GM23338 (cell line): ENCODE results near the gene PLET1. TPM values are rescaled to one million over a fixed set of nuclear protein-coding genes. Genes with fewer than 3 reads are reported as not detected.
A peak's percentile ranks its signal among the peaks of the same experiment; 100 is the strongest.

Source experiments
- ATAC-seq: fragments of 200-7000 bp; cut with Tn5 transposase; 3 replicates; pipeline ENCODE4 v1.9.1; 2020
- DNase-seq: peaks from one replicate; pipeline ENCODE4 v3.0.0-alpha.2; 2015; ENCODE audit warnings: low spot score
- H2AFZ ChIP-seq: fragments of 200-600 bp; sonication (generic); 2 replicates; pipeline ENCODE4 v1.8.0; 2016; ENCODE audit warnings: antibody characterized with exemption, mild to moderate bottlenecking, moderate library complexity
- H3F3A ChIP-seq: fragments of 200-600 bp; sonication (generic); replicated peaks from 2 replicates; pipeline ENCODE4 v1.8.0; 2017; ENCODE audit warnings: antibody characterized with exemption, mixed run types, low read depth
- H3K27ac ChIP-seq: fragments of 200-600 bp; sonication (generic); 2 replicates; pipeline ENCODE4 v1.6.1; 2016; ENCODE audit warnings: low read depth
- H3K27me3 ChIP-seq: fragments of 200-600 bp; sonication (generic); 2 replicates; pipeline ENCODE4 v1.8.0; 2016; ENCODE audit warnings: mild to moderate bottlenecking, mixed run types, moderate library complexity; ENCODE audit not compliant: insufficient read depth
- H3K36me3 ChIP-seq: fragments of 200-600 bp; sonication (generic); 2 replicates; pipeline ENCODE4 v1.8.0; 2016; ENCODE audit warnings: mild to moderate bottlenecking; ENCODE audit not compliant: insufficient read depth
- H3K4me1 ChIP-seq: fragments of 200-600 bp; sonication (generic); 2 replicates; pipeline ENCODE4 v1.8.0; 2016; ENCODE audit warnings: mild to moderate bottlenecking, moderate library complexity; ENCODE audit not compliant: insufficient read depth
- H3K4me2 ChIP-seq: fragments of 200-600 bp; sonication (generic); 2 replicates; pipeline ENCODE4 v1.7.1; 2017; ENCODE audit warnings: mixed run types
- H3K4me3 ChIP-seq: fragments of 200-600 bp; sonication (generic); 2 replicates; pipeline ENCODE4 v1.6.1; 2016; ENCODE audit warnings: mixed run types
- H3K79me2 ChIP-seq: fragments of 200-600 bp; sonication (generic); replicated peaks from 2 replicates; pipeline ENCODE4 v1.8.0; 2017; ENCODE audit warnings: mild to moderate bottlenecking; ENCODE audit not compliant: insufficient read depth
- H3K9me2 ChIP-seq: fragments of 200-600 bp; sonication (generic); 2 replicates; pipeline ENCODE4 v1.8.0; 2017; ENCODE audit not compliant: insufficient read depth
- H4K20me1 ChIP-seq: fragments of 200-600 bp; sonication (generic); replicated peaks from 2 replicates; pipeline ENCODE4 v1.8.0; 2017; ENCODE audit warnings: mild to moderate bottlenecking; ENCODE audit not compliant: insufficient read depth
- H3K27ac Mint-ChIP-seq: 2 replicates; pipeline ENCODE4 v1.8.0; 2020; ENCODE audit warnings: inconsistent platforms, mild to moderate bottlenecking, moderate library complexity, mixed read lengths
- H3K27me3 Mint-ChIP-seq: 3 replicates; pipeline ENCODE4 v1.8.0; 2022; ENCODE audit warnings: low read depth, mild to moderate bottlenecking, moderate library complexity, mixed read lengths, inconsistent platforms; ENCODE audit not compliant: insufficient read depth, poor library complexity
- H3K36me3 Mint-ChIP-seq: 3 replicates; pipeline ENCODE4 v1.8.0; 2021; ENCODE audit warnings: low read depth, mild to moderate bottlenecking, inconsistent platforms, moderate library complexity, mixed read lengths
- H3K4me1 Mint-ChIP-seq: 3 replicates; pipeline ENCODE4 v1.8.0; 2020; ENCODE audit warnings: mild to moderate bottlenecking, inconsistent platforms, mixed read lengths
- H3K4me3 Mint-ChIP-seq: 3 replicates; pipeline ENCODE4 v1.8.0; 2021; ENCODE audit warnings: moderate library complexity, mild to moderate bottlenecking, inconsistent platforms, mixed read lengths
- H3K9me3 Mint-ChIP-seq: 3 replicates; pipeline ENCODE4 v1.8.0; 2020; ENCODE audit warnings: moderate library complexity, mild to moderate bottlenecking, inconsistent platforms, mixed read lengths
- CREB1 ChIP-seq: fragments of 250-450 bp; sonication (Bioruptor Pico); IDR thresholded peaks from 2 replicates; pipeline ENCODE4 v1.5.0; 2020; ENCODE audit warnings: low read depth, mild to moderate bottlenecking, moderate library complexity
- CTCF ChIP-seq, 2 experiments: fragments of 200-600 bp in 1 of 2; sonication (generic) in 1 of 2; conservative IDR thresholded peaks; 2 replicates each; pipeline versions ENCODE4 v1.5.1 to v1.6.1; 2016 to 2017; ENCODE audit warnings: antibody characterized with exemption in 2 of 2, low read depth in 2 of 2, mild to moderate bottlenecking in 2 of 2, moderate library complexity in 1 of 2
- ETS1 ChIP-seq: IDR thresholded peaks from 2 replicates; pipeline ENCODE4 v1.6.1; 2016; ENCODE audit warnings: antibody characterized with exemption
- EZH2 ChIP-seq: fragments of 200-600 bp; sonication (generic); IDR thresholded peaks from one replicate; pipeline ENCODE4 v1.8.0; 2017; ENCODE audit warnings: antibody characterized with exemption, mild to moderate bottlenecking, low read depth; ENCODE audit not compliant: unreplicated experiment
- EZH2phosphoT487 ChIP-seq: fragments of 200-600 bp; sonication (generic); IDR thresholded peaks from one replicate; pipeline ENCODE4 v1.8.1; 2018; ENCODE audit warnings: antibody characterized with exemption; ENCODE audit not compliant: unreplicated experiment
- JUNB ChIP-seq: IDR thresholded peaks from one replicate; pipeline ENCODE4 v1.6.1; 2016; ENCODE audit warnings: antibody characterized with exemption; ENCODE audit not compliant: unreplicated experiment
- NANOG ChIP-seq: IDR thresholded peaks from 2 replicates; pipeline ENCODE4 v1.6.1; 2016; ENCODE audit warnings: antibody characterized with exemption, borderline replicate concordance
- ZNF114 ChIP-seq: fragments of 250-450 bp; sonication (Bioruptor Pico); IDR thresholded peaks from 2 replicates; pipeline ENCODE4 v1.5.0; 2020; ENCODE audit warnings: mild to moderate bottlenecking, moderate library complexity
- ZNF331 ChIP-seq: fragments of 250-450 bp; sonication (Bioruptor Pico); IDR thresholded peaks from 2 replicates; pipeline ENCODE4 v1.5.0; 2020; ENCODE audit warnings: low read depth, mild to moderate bottlenecking, moderate library complexity
- ZNF462 ChIP-seq: fragments of 250-450 bp; sonication (Bioruptor Pico); IDR thresholded peaks from 2 replicates; pipeline ENCODE4 v1.5.0; 2020; ENCODE audit warnings: mild to moderate bottlenecking, moderate library complexity
- polyA plus RNA-seq: library from polyadenylated mRNA; unstranded; fragments of >200 nt; fragmentation: Nextera tagmentation; extraction: Ambion mirVana; gene quantifications from 2 replicates; pipeline ENCODE4 v1.2.1, GENCODE V29; 2016
- total RNA-seq: library from RNA; depleted of rRNA; stranded (reverse); fragments of >200 nt; shearing (Covaris generic); gene quantifications from 2 replicates; pipeline ENCODE4 v1.2.3, GENCODE V29; 2014

The PLET1 gene
- total and polyA plus RNA-seq, 2 experiments from 2014 or later: not detected

- Mint-ChIP-seq H3K36me3 (no peaks in the 10 kb centered on the region), H3K4me1 (peaks cover 16% of the 10 kb centered on the region), H3K27ac (no peak overlapping the region), H3K27me3 (peaks cover 14% of the 10 kb centered on the region), H3K4me3 (no peak overlapping the region), H3K9me3 (no peaks in the 10 kb centered on the region)
- Histone ChIP-seq H3K27me3 (peaks cover 17% of the 10 kb centered on the region), H3F3A (no peaks in the 10 kb centered on the region), H3K4me2 (no peak overlapping the region), H4K20me1 (no peaks in the 10 kb centered on the region), H3K4me3 (no peak overlapping the region), H3K4me1 (0 out of 2 replicates have a peak, but pooled peaks cover 3% of the 10 kb centered on the region), H2AFZ (peak overlapping the region; percentile 28; the same call in 1 of the 2 replicates), H3K9me2 (no peaks in the 10 kb centered on the region), H3K79me2 (no peaks in the 10 kb centered on the region), H3K36me3 (no peaks in the 10 kb centered on the region), H3K27ac (no peak overlapping the region)
- no peak; the same call in 1 of the 3 replicates for ATAC-seq
- TF ChIP-seq NANOG (no peak), ZNF462 (CRISPR knock-in tag) (no peak)
- DNase-seq: peak; percentile 28
Measured at GRCh38 chr11:112285841-112286311, 25.2 kb upstream of the PLET1 start.

- Histone ChIP-seq H3K79me2 (no peaks in the 10 kb centered on the region), H4K20me1 (no peaks in the 10 kb centered on the region), H3K36me3 (no peaks in the 10 kb centered on the region), H3K4me3 (no peak overlapping the region), H3K4me2 (no peak overlapping the region), H3F3A (no peaks in the 10 kb centered on the region), H3K27me3 (no peaks in the 10 kb centered on the region), H2AFZ (no peak overlapping the region), H3K27ac (no peak overlapping the region), H3K4me1 (no peaks in the 10 kb centered on the region; the same call in 1 of the 2 replicates), H3K9me2 (no peaks in the 10 kb centered on the region)
- no peaks in the 10 kb centered on the region for H3K36me3 Mint-ChIP-seq
- no peak for ATAC-seq
- H3K4me1 Mint-ChIP-seq: peaks cover 10% of the 10 kb centered on the region
- no peak overlapping the region for H3K4me3 Mint-ChIP-seq
- DNase-seq: no peak
- H3K9me3 Mint-ChIP-seq: no peaks in the 10 kb centered on the region
- peaks cover 17% of the 10 kb centered on the region for H3K27me3 Mint-ChIP-seq
- no peak overlapping the region for H3K27ac Mint-ChIP-seq
- no peak for TF ChIP-seq ETS1
- no peak for TF ChIP-seq ZNF331 (CRISPR knock-in tag)
- no peak for TF ChIP-seq CREB1 (CRISPR knock-in tag)
- no peak for TF ChIP-seq CTCF (conservative IDR thresholded peaks at IDR 0.05; ENCODE audit: low read depth in 2 of 2)
- TF ChIP-seq EZH2: no peak
- no peak for TF ChIP-seq JUNB
- no peak for TF ChIP-seq ZNF114
- TF ChIP-seq EZH2phosphoT487: no peak
Measured at GRCh38 chr11:112281726-112282125, 21.1 kb upstream of the PLET1 start.
